Activated CD4-positive, alpha-beta T cell treated with anti-CD3 and anti-CD28 coated beads, Interleukin-2, amount 10 ng/mL, durations not matched to agents 24 days and 14 days (primary cell): ENCODE data around the gene CENPS. TPM values are rescaled to one million over a fixed set of nuclear protein-coding genes. Genes with fewer than 3 reads are reported as not detected.
"Not testable (repeated sequence)": the region's sequence is repeated elsewhere in the genome, so short reads cannot be mapped to it uniquely, and the experiment has no call there.

Experiments
- DNase-seq: peaks from one replicate; pipeline ENCODE4 v3.0.0; 2022
- H3K27ac Mint-ChIP-seq: one replicate; pipeline ENCODE4 v1.8.0; 2022; ENCODE audit warnings: mild to moderate bottlenecking, mixed read lengths
- H3K27me3 Mint-ChIP-seq: one replicate; pipeline ENCODE4 v1.8.0; 2022; ENCODE audit warnings: mixed read lengths
- H3K36me3 Mint-ChIP-seq: one replicate; pipeline ENCODE4 v1.8.0; 2022; ENCODE audit warnings: low read depth, mild to moderate bottlenecking, mixed read lengths
- H3K4me1 Mint-ChIP-seq: one replicate; pipeline ENCODE4 v1.8.0; 2021; ENCODE audit warnings: mixed read lengths
- H3K4me3 Mint-ChIP-seq: one replicate; pipeline ENCODE4 v1.8.0; 2022; ENCODE audit warnings: mild to moderate bottlenecking, moderate library complexity, mixed read lengths
- H3K9me3 Mint-ChIP-seq: one replicate; pipeline ENCODE4 v1.8.0; 2021; ENCODE audit warnings: mixed read lengths
- intact Hi-C: fragments of 100-400 bp; cut with micrococcal nuclease; formaldehyde crosslinking; loops from one replicate; pipeline ENCODE4 v1.15.1; 2023
- total RNA-seq: library from RNA; stranded (reverse); gene quantifications from 2 replicates; pipeline ENCODE4 v1.2.3, GENCODE V29; 2022

Gene CENPS
- total RNA-seq, 1 donor from 2014 or later: 25.1 TPM

GRCh38 chr1:10400013-10400412 lies 30.2 kb upstream of the CENPS start:
- peak; percentile 62 for DNase-seq
- no peaks in the 10 kb centered on the region for H3K9me3 Mint-ChIP-seq
- H3K27ac Mint-ChIP-seq: peak overlapping the region; percentile 84
- no peaks in the 10 kb centered on the region for H3K27me3 Mint-ChIP-seq
- peak overlapping the region; percentile 92 for H3K4me3 Mint-ChIP-seq
- H3K4me1 Mint-ChIP-seq: peaks cover 24% of the 10 kb centered on the region
- intact Hi-C loops: no loop called here
- H3K36me3 Mint-ChIP-seq: peaks cover 35% of the 10 kb centered on the region

- Mint-ChIP-seq H3K27me3 (no peaks in the 10 kb centered on the region), H3K4me1 (peaks cover 24% of the 10 kb centered on the region), H3K9me3 (no peaks in the 10 kb centered on the region), H3K36me3 (peaks cover 35% of the 10 kb centered on the region), H3K4me3 (no peak overlapping the region), H3K27ac (no peak overlapping the region)
- intact Hi-C loops: no loop called here
- no peak for DNase-seq
These were observed 29.0 kb upstream of the CENPS start for GRCh38 chr1:10401281-10401680.

GRCh38 chr1:10402729-10403274 lies 27.4 kb upstream of the CENPS start:
- no peak overlapping the region for H3K4me3 Mint-ChIP-seq
- DNase-seq: no peak
- H3K27ac Mint-ChIP-seq: no peak overlapping the region
- no peaks in the 10 kb centered on the region for H3K9me3 Mint-ChIP-seq
- peaks cover 47% of the 10 kb centered on the region for H3K36me3 Mint-ChIP-seq
- H3K27me3 Mint-ChIP-seq: no peaks in the 10 kb centered on the region
- intact Hi-C loops: no loop called here
- H3K4me1 Mint-ChIP-seq: peaks cover 21% of the 10 kb centered on the region

- peaks cover 5% of the 10 kb centered on the region for H3K4me1 Mint-ChIP-seq
- H3K36me3 Mint-ChIP-seq: peaks cover 61% of the 10 kb centered on the region
- no peak overlapping the region for H3K27ac Mint-ChIP-seq
- H3K27me3 Mint-ChIP-seq: no peaks in the 10 kb centered on the region
- H3K4me3 Mint-ChIP-seq: no peak overlapping the region
- no peaks in the 10 kb centered on the region for H3K9me3 Mint-ChIP-seq
- intact Hi-C loops: no loop called here
- no peak for DNase-seq
These were observed 23.0 kb upstream of the CENPS start for GRCh38 chr1:10407201-10407600.

- DNase-seq: peak; percentile 71
- H3K4me3 Mint-ChIP-seq: peak overlapping the region; percentile 59
- no peaks in the 10 kb centered on the region for H3K27me3 Mint-ChIP-seq
- peak overlapping the region; percentile 90 for H3K27ac Mint-ChIP-seq
- H3K36me3 Mint-ChIP-seq: peaks cover 77% of the 10 kb centered on the region
- intact Hi-C loops: loop anchor here (2.0 kb wide), 1 partner anchor 17 kb away; the partner anchor contains the start of gene PGD
- H3K4me1 Mint-ChIP-seq: peaks cover 6% of the 10 kb centered on the region
- H3K9me3 Mint-ChIP-seq: no peaks in the 10 kb centered on the region
These were observed 14.9 kb upstream of the CENPS start for GRCh38 chr1:10415211-10415930.

GRCh38 chr1:10415967-10416366 lies 14.3 kb upstream of the CENPS start:
- not testable (repeated sequence) for H3K4me1 Mint-ChIP-seq, DNase-seq, H3K27me3 Mint-ChIP-seq, H3K9me3 Mint-ChIP-seq, H3K27ac Mint-ChIP-seq, H3K4me3 Mint-ChIP-seq
- intact Hi-C loops: loop anchor here (2.0 kb wide), 1 partner anchor 17 kb away; the partner anchor contains the start of gene PGD
- H3K36me3 Mint-ChIP-seq: peaks cover 77% of the 10 kb centered on the region

- H3K9me3 Mint-ChIP-seq, DNase-seq, intact Hi-C loops, H3K4me1 Mint-ChIP-seq, H3K4me3 Mint-ChIP-seq, H3K27me3 Mint-ChIP-seq, H3K27ac Mint-ChIP-seq: not testable (repeated sequence)
- peaks cover 58% of the 10 kb centered on the region for H3K36me3 Mint-ChIP-seq
These were observed 11.5 kb upstream of the CENPS start for GRCh38 chr1:10418741-10419140.

GRCh38 chr1:10419351-10419750 lies 10.9 kb upstream of the CENPS start:
- no peak for DNase-seq
- intact Hi-C loops: no loop called here
- no peaks in the 10 kb centered on the region for H3K27me3 Mint-ChIP-seq
- H3K27ac Mint-ChIP-seq: no peak overlapping the region
- peaks cover 6% of the 10 kb centered on the region for H3K4me1 Mint-ChIP-seq
- H3K36me3 Mint-ChIP-seq: peaks cover 53% of the 10 kb centered on the region
- no peak overlapping the region for H3K4me3 Mint-ChIP-seq
- no peaks in the 10 kb centered on the region for H3K9me3 Mint-ChIP-seq

GRCh38 chr1:10421637-10422036 lies 8.6 kb upstream of the CENPS start:
- H3K4me1 Mint-ChIP-seq: no peaks in the 10 kb centered on the region
- intact Hi-C loops: no loop called here
- no peaks in the 10 kb centered on the region for H3K9me3 Mint-ChIP-seq

GRCh38 chr1:10424034-10424433 lies 6.2 kb upstream of the CENPS start:
- no peak overlapping the region for H3K27ac Mint-ChIP-seq
- H3K36me3 Mint-ChIP-seq: peaks cover 19% of the 10 kb centered on the region
- no peaks in the 10 kb centered on the region for H3K9me3 Mint-ChIP-seq
- DNase-seq: no peak
- no peak overlapping the region for H3K4me3 Mint-ChIP-seq
- intact Hi-C loops: no loop called here
- H3K27me3 Mint-ChIP-seq: no peaks in the 10 kb centered on the region
- H3K4me1 Mint-ChIP-seq: peaks cover 2% of the 10 kb centered on the region

More at GRCh38 chr1:10421637-10422036, 8.6 kb upstream of the CENPS start:
- no peaks in the 10 kb centered on the region for H3K27me3 Mint-ChIP-seq
- no peak for DNase-seq
- H3K4me3 Mint-ChIP-seq: no peak overlapping the region
- no peak overlapping the region for H3K27ac Mint-ChIP-seq
- peaks cover 37% of the 10 kb centered on the region for H3K36me3 Mint-ChIP-seq

- Mint-ChIP-seq H3K4me1 (peaks cover 3% of the 10 kb centered on the region), H3K27me3 (no peaks in the 10 kb centered on the region), H3K4me3 (no peak overlapping the region), H3K36me3 (peaks cover 13% of the 10 kb centered on the region), H3K27ac (no peak overlapping the region), H3K9me3 (no peaks in the 10 kb centered on the region)
- intact Hi-C loops: no loop called here
- no peak for DNase-seq
These were observed 5.6 kb upstream of the CENPS start for GRCh38 chr1:10424651-10425050.

GRCh38 chr1:10425826-10426534 lies 4.3 kb upstream of the CENPS start:
- H3K4me1 Mint-ChIP-seq, DNase-seq, H3K36me3 Mint-ChIP-seq, intact Hi-C loops, H3K27me3 Mint-ChIP-seq, H3K27ac Mint-ChIP-seq, H3K9me3 Mint-ChIP-seq, H3K4me3 Mint-ChIP-seq: not testable (repeated sequence)

GRCh38 chr1:10426535-10426848 lies 3.7 kb upstream of the CENPS start:
- H3K27ac Mint-ChIP-seq, H3K36me3 Mint-ChIP-seq, intact Hi-C loops, DNase-seq, H3K4me3 Mint-ChIP-seq, H3K27me3 Mint-ChIP-seq, H3K9me3 Mint-ChIP-seq: not testable (repeated sequence)
- peaks cover 15% of the 10 kb centered on the region for H3K4me1 Mint-ChIP-seq

GRCh38 chr1:10428984-10429383 lies 1.2 kb upstream of the CENPS start:
- Mint-ChIP-seq H3K9me3 (no peaks in the 10 kb centered on the region), H3K36me3 (peaks cover 2% of the 10 kb centered on the region), H3K4me3 (peak overlapping the region; percentile 95), H3K4me1 (peaks cover 18% of the 10 kb centered on the region), H3K27me3 (no peaks in the 10 kb centered on the region), H3K27ac (no peak overlapping the region)
- intact Hi-C loops: loop anchor here (1.0 to 2.0 kb wide), 6 partner anchors 52 to 554 kb away; partner anchors contain the start of genes KIF1B, LZIC, NMNAT1 and UBE4B
- no peak for DNase-seq
